Bronchial epithelial cell (primary cell): Measurements from ENCODE around the gene TRIM43. TPM values are rescaled to one million over a fixed set of nuclear protein-coding genes. Genes with fewer than 3 reads are reported as not detected.
"Not testable (repeated sequence)": the region's sequence is repeated elsewhere in the genome, so short reads cannot be mapped to it uniquely, and the experiment has no call there.

Source experiments
- DNase-seq: peaks from one replicate; pipeline ENCODE4 v3.0.0-alpha.2; 2010; ENCODE audit warnings: low read depth
- FAIRE-seq: peaks from 2 replicates; lab custom pipeline; 2011; peaks lifted over from hg19 to GRCh38; lab: Jason Lieb, UNC
- H3K27me3 ChIP-seq: 2 replicates; pipeline ENCODE4 v1.5.1; 2011; ENCODE audit warnings: low read length; ENCODE audit not compliant: control insufficient read depth, insufficient read depth
- H3K36me3 ChIP-seq: 2 replicates; pipeline ENCODE4 v1.5.1; 2011; ENCODE audit warnings: low read length; ENCODE audit not compliant: control insufficient read depth, insufficient read depth
- H3K4me3 ChIP-seq: 2 replicates; pipeline ENCODE4 v1.5.1; 2011; ENCODE audit warnings: mild to moderate bottlenecking, low read depth, low read length, control low read depth
- total RNA-seq: library from RNA; depleted of rRNA; stranded (reverse); fragments of >200 nt; gene quantifications from 2 replicates; pipeline ENCODE4 v1.2.1, GENCODE V29; 2014
- TF ChIP-seq, protein P1 (sequence below): IDR thresholded peaks from 2 replicates; pipeline ENCODE4 v1.5.1; 2011; ENCODE audit warnings: mild to moderate bottlenecking, moderate library complexity, low read length, control low read depth, inconsistent platforms; ENCODE audit not compliant: insufficient read depth, severe bottlenecking

The TRIM43 gene
- under 0.01 TPM in 1 of 2 replicates, not detected in the other for total RNA-seq

DNA sequence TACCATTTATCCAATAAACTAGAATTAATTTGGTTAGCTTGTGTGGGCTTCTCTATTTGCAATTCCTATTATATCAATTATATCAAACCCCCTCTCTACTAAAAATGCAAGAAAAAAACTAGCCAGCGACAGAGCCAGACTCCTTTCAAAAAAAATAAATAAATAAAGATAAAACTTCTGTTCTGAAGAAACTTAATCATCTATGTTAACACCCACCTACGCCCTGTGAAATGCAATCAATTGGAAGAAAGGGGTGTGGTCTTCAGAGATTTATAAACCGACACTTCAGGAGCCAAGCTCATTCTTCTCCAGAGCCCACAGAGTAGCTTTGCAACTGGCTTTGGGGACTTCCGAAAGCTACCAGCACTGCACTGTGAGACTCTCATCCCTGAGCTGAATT is at the start of gene TRIM43:
TSS of gene TRIM43 (plus strand) at position 301 of the 400 bp plus-strand sequence. CDS start 2,023 bp downstream, outside the sequence.
- H3K36me3 ChIP-seq, H3K27me3 ChIP-seq, FAIRE-seq, H3K4me3 ChIP-seq, DNase-seq: not testable (repeated sequence)

DNA sequence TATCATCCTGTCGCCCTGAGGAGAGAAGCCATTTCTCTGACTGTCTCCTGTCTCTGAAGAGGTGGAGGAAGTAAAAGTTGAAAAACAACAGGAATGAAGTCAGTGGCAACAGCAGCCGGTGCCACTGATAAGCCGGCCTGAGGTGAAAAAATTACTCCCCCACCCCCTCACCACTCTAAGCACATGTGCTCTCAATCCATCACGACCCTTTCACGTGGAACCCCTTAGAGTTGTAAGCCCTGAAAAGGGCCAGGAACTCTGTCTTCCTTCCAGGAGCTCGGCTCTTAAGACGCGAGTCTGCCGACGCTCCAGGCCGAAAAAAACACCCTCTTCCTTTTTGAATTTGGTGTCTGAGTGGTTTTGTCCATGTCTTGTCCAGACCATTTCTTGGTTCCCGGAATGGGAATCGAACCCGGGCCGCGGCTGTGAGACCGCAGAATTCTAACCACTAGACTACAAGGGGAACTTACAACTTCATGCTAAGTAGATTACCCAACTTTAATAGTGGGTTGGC is 40.7 kb upstream of the TRIM43 start:
- FAIRE-seq (no peak), DNase-seq (no peak)
- no peaks in the 10 kb centered on the region for H3K27me3 ChIP-seq
- TF ChIP-seq, protein P1, sequence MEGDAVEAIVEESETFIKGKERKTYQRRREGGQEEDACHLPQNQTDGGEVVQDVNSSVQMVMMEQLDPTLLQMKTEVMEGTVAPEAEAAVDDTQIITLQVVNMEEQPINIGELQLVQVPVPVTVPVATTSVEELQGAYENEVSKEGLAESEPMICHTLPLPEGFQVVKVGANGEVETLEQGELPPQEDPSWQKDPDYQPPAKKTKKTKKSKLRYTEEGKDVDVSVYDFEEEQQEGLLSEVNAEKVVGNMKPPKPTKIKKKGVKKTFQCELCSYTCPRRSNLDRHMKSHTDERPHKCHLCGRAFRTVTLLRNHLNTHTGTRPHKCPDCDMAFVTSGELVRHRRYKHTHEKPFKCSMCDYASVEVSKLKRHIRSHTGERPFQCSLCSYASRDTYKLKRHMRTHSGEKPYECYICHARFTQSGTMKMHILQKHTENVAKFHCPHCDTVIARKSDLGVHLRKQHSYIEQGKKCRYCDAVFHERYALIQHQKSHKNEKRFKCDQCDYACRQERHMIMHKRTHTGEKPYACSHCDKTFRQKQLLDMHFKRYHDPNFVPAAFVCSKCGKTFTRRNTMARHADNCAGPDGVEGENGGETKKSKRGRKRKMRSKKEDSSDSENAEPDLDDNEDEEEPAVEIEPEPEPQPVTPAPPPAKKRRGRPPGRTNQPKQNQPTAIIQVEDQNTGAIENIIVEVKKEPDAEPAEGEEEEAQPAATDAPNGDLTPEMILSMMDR: no peak
- H3K4me3 ChIP-seq: no peak overlapping the region
- H3K36me3 ChIP-seq: no peaks in the 10 kb centered on the region

DNA sequence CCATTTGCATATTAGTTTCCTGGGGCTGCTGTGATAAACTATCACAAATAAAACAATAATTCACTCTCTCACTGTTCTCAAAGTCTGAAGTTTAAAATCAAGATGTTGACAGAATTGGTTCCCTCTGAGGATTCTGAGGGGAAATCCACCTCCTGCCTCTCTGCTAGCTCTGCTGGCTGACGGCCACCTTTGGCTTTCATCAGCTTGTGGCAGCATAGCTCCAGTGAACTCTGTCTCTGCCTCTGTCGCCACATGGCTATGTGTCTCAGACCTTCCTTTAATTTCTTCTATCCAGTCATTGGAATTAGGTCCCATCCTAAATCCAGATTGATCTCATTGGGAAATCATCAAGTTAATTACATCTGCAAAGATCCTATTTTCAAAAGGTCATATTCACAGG is 38.9 kb upstream of the TRIM43 start:
- no peaks in the 10 kb centered on the region for H3K36me3 ChIP-seq
- H3K4me3 ChIP-seq: no peak overlapping the region
- TF ChIP-seq, protein P1: no peak
- H3K27me3 ChIP-seq: no peaks in the 10 kb centered on the region
- FAIRE-seq (no peak), DNase-seq (no peak)

DNA sequence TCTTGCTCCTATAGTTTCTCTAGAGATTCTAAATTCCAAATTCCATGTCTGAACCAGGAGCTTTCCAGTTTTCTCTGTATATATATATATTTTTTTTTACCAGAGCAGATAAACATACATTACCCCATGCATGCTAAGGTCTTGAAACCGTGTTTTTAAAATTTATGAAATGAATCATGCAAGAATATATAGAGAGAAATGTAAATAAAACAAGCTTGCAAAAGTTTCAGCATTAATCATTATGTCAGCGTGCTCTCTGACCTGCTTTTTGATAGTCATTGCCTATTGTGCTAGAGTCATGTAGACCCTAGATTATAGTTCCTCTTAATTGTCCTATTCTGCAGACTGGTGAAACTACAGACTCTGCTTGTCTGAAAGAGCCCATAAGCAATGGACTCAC is 22.6 kb upstream of the TRIM43 start:
- Histone ChIP-seq H3K4me3 (no peak overlapping the region), H3K27me3 (no peaks in the 10 kb centered on the region), H3K36me3 (no peaks in the 10 kb centered on the region)
- FAIRE-seq (no peak), DNase-seq (no peak)
- TF ChIP-seq, protein P1: no peak

DNA sequence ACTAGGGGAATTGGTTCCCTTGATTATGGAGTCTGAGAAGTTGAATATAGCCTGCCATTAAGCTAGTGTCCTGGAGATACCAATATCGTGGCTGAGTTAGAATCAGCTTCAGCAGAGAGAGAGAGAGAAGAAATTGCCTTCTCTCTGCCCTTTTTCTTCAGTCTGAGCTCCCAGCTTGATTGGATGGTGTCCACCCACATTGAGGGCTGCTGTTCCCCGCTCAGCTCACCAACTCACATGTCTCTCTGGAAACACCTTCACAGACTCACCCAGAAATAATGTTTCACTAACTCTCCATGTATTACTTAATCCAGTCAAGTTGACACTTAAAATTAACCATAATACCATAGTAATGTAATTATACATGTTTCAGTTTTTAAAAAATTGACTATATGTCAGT is 17.9 kb upstream of the TRIM43 start:
- DNase-seq (no peak), FAIRE-seq (no peak)
- no peaks in the 10 kb centered on the region for H3K27me3 ChIP-seq
- TF ChIP-seq, protein P1: no peak
- no peak overlapping the region for H3K4me3 ChIP-seq
- no peaks in the 10 kb centered on the region for H3K36me3 ChIP-seq

DNA sequence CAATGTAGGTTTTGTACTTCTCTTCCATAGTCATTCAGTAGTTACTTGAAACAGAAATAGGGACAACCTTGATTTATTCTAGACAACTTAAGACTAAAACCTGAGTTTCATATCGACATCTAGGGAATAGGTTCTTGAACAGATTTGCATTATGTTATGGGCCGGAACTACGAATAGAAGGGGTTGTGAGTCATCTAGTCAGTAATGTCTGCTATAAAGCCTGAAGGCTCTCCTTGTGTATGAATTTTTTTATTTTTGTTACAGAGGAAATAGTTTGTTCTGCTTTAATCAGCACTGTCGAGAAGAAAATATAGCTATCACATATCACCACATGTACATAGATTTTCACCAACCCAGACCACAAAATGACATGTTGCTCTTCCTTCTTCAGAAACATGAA is 17.3 kb upstream of the TRIM43 start:
- Histone ChIP-seq H3K27me3 (no peaks in the 10 kb centered on the region), H3K36me3 (no peaks in the 10 kb centered on the region), H3K4me3 (no peak overlapping the region)
- DNase-seq (no peak), FAIRE-seq (no peak)
- TF ChIP-seq, protein P1: no peak
